Activated naive CD8-positive, alpha-beta T cell treated with anti-CD3 and anti-CD28 coated beads, Interleukin-2, amount 50 U/mL, for 16 hours (primary cell): Measurements from ENCODE around the gene RAD51B.
"Not testable (repeated sequence)": the region's sequence is repeated elsewhere in the genome, so short reads cannot be mapped to it uniquely, and the experiment has no call there.

Source experiments
- DNase-seq: peaks from one replicate; pipeline ENCODE4 v3.0.0-alpha.2; 2020; ENCODE audit warnings: low read depth, low spot score

RAD51B gene

DNA sequence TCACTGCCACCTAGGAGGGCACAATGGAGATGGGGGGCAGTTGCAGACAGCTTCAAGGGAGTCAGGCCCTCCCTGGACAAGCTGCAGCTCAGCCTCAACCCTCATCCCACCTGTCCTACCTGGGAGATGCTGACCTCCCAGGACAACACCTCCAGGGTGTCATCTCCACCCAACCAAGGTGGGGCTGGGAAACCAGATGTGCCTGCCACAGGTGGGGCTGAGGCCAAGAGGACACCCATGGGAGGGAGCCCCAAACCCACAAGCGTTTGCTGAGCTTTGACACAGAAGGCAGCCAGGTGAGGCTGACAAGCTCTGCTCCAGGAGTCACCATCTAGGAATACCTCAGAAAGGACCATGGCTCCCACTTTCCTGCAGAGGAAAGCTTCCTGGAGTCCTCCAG is 941.8 kb downstream of the RAD51B start:
- DNase-seq: no peak

GRCh38 chr14:68762953-68763764 is 943.6 kb downstream of the RAD51B start:
- no peak for DNase-seq

DNA sequence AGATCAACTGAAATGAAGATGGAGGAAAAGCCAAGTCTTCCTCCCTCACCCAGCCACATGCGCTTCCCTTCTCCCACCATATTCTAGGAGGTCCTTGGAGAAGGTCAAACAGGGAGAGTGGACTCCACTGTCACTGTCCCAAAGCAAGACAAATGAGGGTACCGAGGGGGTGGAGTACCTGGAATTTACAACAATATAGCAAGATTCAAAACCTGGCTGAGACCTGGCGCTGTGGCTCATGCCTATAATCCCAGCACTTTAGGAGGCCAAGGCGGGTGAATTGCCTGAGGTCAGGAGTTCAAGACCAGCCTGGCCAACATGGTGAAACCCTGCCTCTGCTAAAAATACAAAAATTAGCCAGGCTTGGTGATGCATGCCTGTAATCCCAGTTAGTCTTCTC is 944.3 kb downstream of the RAD51B start:
- DNase-seq: not testable (repeated sequence)

GRCh38 chr14:68766299-68767247 is 947.0 kb downstream of the RAD51B start:
- no peak for DNase-seq

GRCh38 chr14:68767248-68767645 is 947.7 kb downstream of the RAD51B start:
- DNase-seq: no peak

- DNase-seq: no peak
These were observed 948.7 kb downstream of the RAD51B start for GRCh38 chr14:68768316-68768715.

GRCh38 chr14:68770051-68770450 is 950.5 kb downstream of the RAD51B start:
- DNase-seq: no peak

GRCh38 chr14:68770553-68771286 is 951.1 kb downstream of the RAD51B start:
- no peak for DNase-seq

- no peak for DNase-seq
These were observed 952.1 kb downstream of the RAD51B start for GRCh38 chr14:68771631-68772030.

GRCh38 chr14:68772761-68773381 is 953.3 kb downstream of the RAD51B start:
- DNase-seq: no peak

DNA sequence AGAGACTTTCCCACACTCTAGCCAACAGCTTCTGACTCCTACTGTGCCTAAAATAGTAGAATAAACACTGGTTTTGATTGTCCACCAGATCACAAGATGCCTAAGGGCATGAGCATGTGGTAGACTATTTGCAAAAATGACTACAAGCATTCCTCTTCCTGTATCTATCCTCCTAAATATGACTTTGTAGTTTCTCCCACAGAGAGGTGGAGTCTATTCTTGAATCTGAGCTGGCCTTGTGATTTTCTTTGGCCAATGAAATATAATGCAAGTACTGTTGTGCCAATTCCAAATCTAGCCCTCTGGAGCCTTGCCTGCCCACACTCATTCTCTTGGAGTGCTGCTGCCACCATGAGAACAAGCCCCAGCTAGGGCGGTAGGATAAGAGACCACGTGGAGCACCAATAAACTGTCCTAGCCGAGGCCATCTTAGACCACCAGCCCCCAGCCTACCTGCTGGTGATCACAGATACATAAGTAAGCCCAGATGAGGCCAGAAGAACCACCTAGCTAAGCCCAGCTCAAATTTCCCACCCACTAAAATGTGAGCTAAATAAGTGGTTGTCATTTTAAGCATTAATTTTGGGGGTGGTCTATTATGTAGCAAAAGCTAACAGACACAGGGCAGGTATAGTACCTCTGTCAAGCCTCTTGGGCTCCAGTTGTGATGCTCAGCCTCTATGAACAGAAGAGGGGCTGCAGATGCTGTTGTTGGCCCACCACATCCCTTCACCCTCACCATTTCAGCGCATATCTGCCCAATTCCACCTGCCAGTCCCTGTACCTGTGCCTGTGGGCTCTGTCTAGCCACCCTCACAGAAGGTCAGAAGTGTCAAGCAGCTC is 955.4 kb downstream of the RAD51B start:
- DNase-seq: no peak

DNA sequence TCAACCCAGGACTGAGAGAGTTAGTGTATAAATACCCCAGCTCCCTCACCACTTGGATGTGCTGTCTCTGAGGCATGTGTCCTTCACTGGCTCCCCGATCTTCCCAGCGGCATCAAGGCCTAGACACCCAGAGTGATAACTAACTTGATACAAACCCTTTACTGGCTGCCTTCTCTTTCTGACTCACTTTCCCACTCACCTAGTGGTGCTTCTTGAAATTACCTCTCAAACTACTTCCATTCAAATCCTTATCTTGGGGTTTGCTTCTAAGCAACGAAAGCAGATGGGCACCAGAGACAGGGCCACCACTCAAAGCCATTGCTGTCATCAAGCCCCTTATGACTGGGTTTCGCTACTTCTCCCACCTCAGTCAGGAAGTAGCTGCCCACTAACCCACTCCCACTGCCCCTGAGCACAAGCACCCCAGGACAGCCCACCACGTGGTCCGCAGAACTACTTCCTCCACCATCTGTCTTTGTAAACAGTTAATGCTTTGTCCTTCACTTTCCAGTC is 956.1 kb downstream of the RAD51B start:
- no peak for DNase-seq

DNA sequence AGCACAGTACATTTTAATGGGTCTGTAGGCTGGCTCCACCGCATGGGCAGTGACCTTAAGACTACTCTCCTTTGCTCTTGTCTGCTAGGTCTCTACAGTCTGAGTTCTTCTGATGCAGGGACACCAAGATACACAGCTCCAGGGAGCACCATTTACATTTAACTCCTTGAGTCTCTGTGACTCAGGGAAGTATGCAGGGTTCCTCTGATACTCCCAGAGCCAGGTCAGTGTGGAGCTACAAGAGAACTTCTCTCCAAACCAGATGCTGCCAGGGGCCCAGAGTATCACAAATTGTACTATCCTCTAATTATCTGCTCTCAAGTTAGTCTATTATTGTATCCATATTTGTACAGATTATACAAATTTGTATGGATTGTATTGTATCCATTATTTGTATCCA is 958.1 kb downstream of the RAD51B start:
- no peak for DNase-seq
